Fibroblast of pulmonary artery (primary cell): Measurements from ENCODE around the gene TTLL11.

Experiments used
- DNase-seq: peaks from one replicate; pipeline ENCODE4 v3.0.0-alpha.2; 2010; ENCODE audit warnings: low read depth
- H3K4me3 ChIP-seq: replicated peaks from 2 replicates; pipeline ENCODE4 v1.5.1; 2011; ENCODE audit warnings: low read depth, mild to moderate bottlenecking, control low read depth, low read length, moderate library complexity
- CTCF ChIP-seq: IDR thresholded peaks from 2 replicates; pipeline ENCODE4 v1.5.1; 2011; ENCODE audit warnings: mild to moderate bottlenecking, control low read depth, low read length, inconsistent platforms; ENCODE audit errors: missing control alignments

TTLL11 gene

DNA sequence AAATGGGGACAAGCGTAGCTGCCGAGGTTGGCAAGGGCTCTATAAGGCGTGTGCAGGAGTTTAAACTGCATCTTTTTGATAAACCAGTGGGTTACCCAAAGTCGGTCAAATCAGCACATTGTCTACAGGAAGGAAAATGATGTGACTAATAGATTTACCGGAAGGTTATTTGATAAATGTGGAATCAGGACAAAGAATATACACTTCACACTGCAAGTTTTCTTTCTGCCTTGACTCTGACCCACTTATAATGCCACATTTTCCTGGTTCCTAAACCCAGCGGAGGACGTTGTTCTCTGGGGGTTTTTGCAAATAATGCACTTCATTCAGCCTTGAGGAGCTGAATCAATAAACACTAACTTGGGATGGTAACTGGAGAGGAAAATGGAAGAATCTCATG is 76.8 kb downstream of the TTLL11 start:
- no peak overlapping the region for H3K4me3 ChIP-seq
- DNase-seq, result no peak
- TF ChIP-seq CTCF, result no peak

GRCh38 chr9:122015170-122015821 is 77.8 kb downstream of the TTLL11 start:
- DNase-seq, result no peak
- no peak for TF ChIP-seq CTCF
- H3K4me3 ChIP-seq, result no peak overlapping the region

DNA sequence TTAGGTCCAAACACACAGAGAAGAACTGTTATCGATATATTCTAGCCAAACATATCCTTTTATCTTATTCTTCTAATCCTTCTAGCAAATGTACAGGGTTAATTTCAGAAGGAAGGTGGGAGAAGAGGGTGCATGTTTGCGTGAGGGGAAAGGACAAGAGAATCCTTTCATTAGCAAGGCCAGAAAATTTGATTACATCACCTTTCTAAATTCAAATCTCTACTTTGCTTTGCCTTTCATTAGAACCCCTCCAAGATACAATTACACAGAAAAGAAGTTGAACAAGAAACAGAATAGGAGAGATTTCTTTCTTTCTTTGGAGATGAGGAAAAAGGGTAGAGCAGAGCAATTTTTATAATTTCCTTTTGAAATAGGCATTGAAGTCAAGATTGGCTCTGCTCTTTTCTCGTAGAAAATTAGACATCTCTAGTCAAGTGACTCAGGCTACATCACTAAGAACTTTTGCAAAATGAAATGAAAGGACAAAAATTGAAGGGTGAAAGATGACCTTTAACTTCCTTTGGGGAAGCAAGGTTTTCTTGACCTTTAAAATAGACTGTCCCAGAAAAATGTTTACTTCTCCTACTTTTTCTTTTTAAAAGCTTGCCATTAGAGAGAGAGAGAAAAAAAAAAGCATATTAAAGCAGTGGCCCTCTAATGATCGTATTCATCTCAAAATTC is 81.2 kb downstream of the TTLL11 start:
- no peak overlapping the region for H3K4me3 ChIP-seq
- no peak for TF ChIP-seq CTCF
- no peak for DNase-seq

DNA sequence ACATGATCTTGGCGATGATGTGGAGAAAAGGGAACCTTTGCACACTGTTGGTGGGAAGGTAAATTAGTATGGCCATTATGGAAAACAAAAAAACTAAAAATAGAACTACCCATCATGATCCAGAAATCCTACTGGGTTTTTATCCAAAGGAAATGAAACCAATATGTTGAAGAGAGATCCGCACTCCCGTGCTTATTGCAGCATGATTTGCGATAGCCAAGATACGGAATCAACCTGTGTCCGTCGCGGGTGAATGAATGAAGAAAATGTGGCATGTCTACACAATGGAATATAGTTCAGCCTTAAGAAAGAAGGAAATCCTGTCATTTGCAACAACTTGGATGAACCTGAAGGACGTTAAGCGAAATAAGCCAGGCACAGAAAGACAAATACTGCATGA is 84.5 kb downstream of the TTLL11 start:
- H3K4me3 ChIP-seq, result no peak overlapping the region
- no peak for DNase-seq
- no peak for TF ChIP-seq CTCF

DNA sequence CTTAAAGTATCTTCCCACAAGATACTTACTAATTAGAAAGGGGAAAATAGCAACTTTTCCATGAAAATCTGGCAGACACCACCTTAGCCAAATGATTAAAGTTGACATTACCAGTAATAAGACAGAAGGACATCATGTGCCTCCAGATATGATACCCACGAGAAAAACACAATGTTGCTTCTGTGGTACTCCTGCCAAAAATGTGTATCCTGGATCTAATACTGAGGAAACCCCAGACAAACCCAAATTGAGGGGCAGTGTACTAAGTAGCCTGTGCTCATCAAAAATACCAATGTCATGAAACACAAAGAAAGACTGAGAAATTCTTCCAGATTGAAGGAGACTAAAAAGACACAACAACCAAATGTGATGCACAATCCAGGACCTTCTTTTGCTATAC is 85.3 kb downstream of the TTLL11 start:
- no peak for TF ChIP-seq CTCF
- no peak overlapping the region for H3K4me3 ChIP-seq
- DNase-seq, result no peak

DNA sequence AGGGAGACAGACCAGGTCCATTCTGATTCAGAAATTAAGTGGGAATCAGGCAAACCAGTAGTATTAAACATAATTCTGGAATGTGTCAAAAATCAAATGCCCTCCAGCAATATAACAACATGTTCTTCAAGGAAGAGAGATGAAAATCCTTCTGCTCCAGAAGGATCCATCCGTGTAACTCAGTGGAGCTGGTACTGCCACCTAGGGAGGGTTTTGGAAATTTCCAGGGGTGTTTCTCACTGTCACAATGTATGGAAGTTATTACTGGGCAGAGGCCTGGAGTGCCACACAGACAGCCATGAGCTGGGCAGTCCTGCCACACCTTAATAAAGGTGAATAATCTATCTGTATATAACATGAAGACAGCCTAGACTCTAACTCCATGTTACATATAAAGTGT is 87.5 kb downstream of the TTLL11 start:
- no peak overlapping the region for H3K4me3 ChIP-seq
- TF ChIP-seq CTCF, result peak; percentile 65
- peak; percentile 44 for DNase-seq

- no peak for DNase-seq
- H3K4me3 ChIP-seq, result no peak overlapping the region
- no peak for TF ChIP-seq CTCF
These were observed 88.5 kb downstream of the TTLL11 start for GRCh38 chr9:122004589-122004988.
